ENCODE data around the gene TEX2.
A peak's percentile ranks its signal among the peaks of the same experiment; 100 is the strongest.
"Not testable (repeated sequence)": the region's sequence is repeated elsewhere in the genome, so short reads cannot be mapped to it uniquely, and the experiment has no call there.

The TEX2 gene

GRCh38 chr17:64223283-64223682, 39.8 kb downstream of the TEX2 start:
- H3K27ac Mint-ChIP-seq, result no peak overlapping the region
- no peak for DNase-seq (ENCODE audit: low spot score)
- H3K36me3 Mint-ChIP-seq (ENCODE audit: low read depth), result no peaks in the 10 kb centered on the region
- H3K4me3 Mint-ChIP-seq, result no peak overlapping the region
- H3K4me1 Mint-ChIP-seq (ENCODE audit: low read depth), result peaks cover 4% of the 10 kb centered on the region
- H3K9me3 Mint-ChIP-seq, result no peaks in the 10 kb centered on the region
- H3K27me3 Mint-ChIP-seq (ENCODE audit: low read depth), result no peaks in the 10 kb centered on the region

GRCh38 chr17:64221679-64222078, 41.4 kb downstream of the TEX2 start:
- no peak for DNase-seq (ENCODE audit: low spot score)
- Mint-ChIP-seq H3K4me1 (ENCODE audit: low read depth) (peaks cover 13% of the 10 kb centered on the region), H3K4me3 (no peak overlapping the region), H3K36me3 (ENCODE audit: low read depth) (no peaks in the 10 kb centered on the region), H3K9me3 (no peaks in the 10 kb centered on the region), H3K27me3 (ENCODE audit: low read depth) (no peaks in the 10 kb centered on the region), H3K27ac (no peak overlapping the region)

- H3K4me3 Mint-ChIP-seq; DNase-seq (ENCODE audit: low spot score); H3K27ac Mint-ChIP-seq; H3K36me3 Mint-ChIP-seq (ENCODE audit: low read depth); H3K9me3 Mint-ChIP-seq; H3K27me3 Mint-ChIP-seq (ENCODE audit: low read depth): not testable (repeated sequence)
- H3K4me1 Mint-ChIP-seq (ENCODE audit: low read depth), result peaks cover 13% of the 10 kb centered on the region
These were observed 42.5 kb downstream of the TEX2 start for GRCh38 chr17:64220604-64221003.

GRCh38 chr17:64219571-64219970, 43.5 kb downstream of the TEX2 start:
- no peak for DNase-seq (ENCODE audit: low spot score)
- Mint-ChIP-seq H3K4me1 (ENCODE audit: low read depth) (peaks cover 13% of the 10 kb centered on the region), H3K4me3 (no peak overlapping the region), H3K27ac (no peak overlapping the region), H3K9me3 (no peaks in the 10 kb centered on the region), H3K36me3 (ENCODE audit: low read depth) (no peaks in the 10 kb centered on the region), H3K27me3 (ENCODE audit: low read depth) (no peaks in the 10 kb centered on the region)

GRCh38 chr17:64218066-64218465, 45.0 kb downstream of the TEX2 start:
- H3K4me1 Mint-ChIP-seq (ENCODE audit: low read depth), result peaks cover 10% of the 10 kb centered on the region
- peak; percentile 39 for DNase-seq (ENCODE audit: low spot score)
- no peak overlapping the region for H3K27ac Mint-ChIP-seq

GRCh38 chr17:64217249-64217691, 45.8 kb downstream of the TEX2 start:
- Mint-ChIP-seq H3K36me3 (ENCODE audit: low read depth) (peaks cover 8% of the 10 kb centered on the region), H3K9me3 (no peaks in the 10 kb centered on the region), H3K4me3 (no peak overlapping the region), H3K27ac (no peak overlapping the region), H3K4me1 (ENCODE audit: low read depth) (peaks cover 11% of the 10 kb centered on the region), H3K27me3 (ENCODE audit: low read depth) (no peaks in the 10 kb centered on the region)
- no peak for DNase-seq (ENCODE audit: low spot score)

More at GRCh38 chr17:64218066-64218465, 45.0 kb downstream of the TEX2 start:
- Mint-ChIP-seq H3K27me3 (ENCODE audit: low read depth) (no peaks in the 10 kb centered on the region), H3K36me3 (ENCODE audit: low read depth) (peaks cover 6% of the 10 kb centered on the region), H3K4me3 (no peak overlapping the region), H3K9me3 (no peaks in the 10 kb centered on the region)

- Mint-ChIP-seq H3K36me3 (ENCODE audit: low read depth) (peaks cover 10% of the 10 kb centered on the region), H3K27ac (no peak overlapping the region), H3K4me1 (ENCODE audit: low read depth) (peaks cover 15% of the 10 kb centered on the region), H3K9me3 (no peaks in the 10 kb centered on the region), H3K4me3 (no peak overlapping the region), H3K27me3 (ENCODE audit: low read depth) (no peaks in the 10 kb centered on the region)
- no peak for DNase-seq (ENCODE audit: low spot score)
These were observed 46.5 kb downstream of the TEX2 start for GRCh38 chr17:64216338-64217248.

- H3K9me3 Mint-ChIP-seq, result no peaks in the 10 kb centered on the region
- DNase-seq (ENCODE audit: low spot score), result no peak
- no peaks in the 10 kb centered on the region for H3K27me3 Mint-ChIP-seq (ENCODE audit: low read depth)
- no peak overlapping the region for H3K4me3 Mint-ChIP-seq
- peaks cover 10% of the 10 kb centered on the region for H3K36me3 Mint-ChIP-seq (ENCODE audit: low read depth)
- no peak overlapping the region for H3K27ac Mint-ChIP-seq
- H3K4me1 Mint-ChIP-seq (ENCODE audit: low read depth), result peaks cover 15% of the 10 kb centered on the region
These were observed 47.1 kb downstream of the TEX2 start for GRCh38 chr17:64216000-64216337.

- Mint-ChIP-seq H3K4me3 (no peak overlapping the region), H3K9me3 (no peaks in the 10 kb centered on the region), H3K27me3 (ENCODE audit: low read depth) (no peaks in the 10 kb centered on the region), H3K36me3 (ENCODE audit: low read depth) (peaks cover 10% of the 10 kb centered on the region), H3K4me1 (ENCODE audit: low read depth) (peaks cover 15% of the 10 kb centered on the region), H3K27ac (no peak overlapping the region)
- no peak for DNase-seq (ENCODE audit: low spot score)
These were observed 48.1 kb downstream of the TEX2 start for GRCh38 chr17:64214950-64215349.

GRCh38 chr17:64213995-64214811, 48.9 kb downstream of the TEX2 start:
- no peaks in the 10 kb centered on the region for H3K27me3 Mint-ChIP-seq (ENCODE audit: low read depth)
- peaks cover 13% of the 10 kb centered on the region for H3K4me1 Mint-ChIP-seq (ENCODE audit: low read depth)
- H3K27ac Mint-ChIP-seq, result no peak overlapping the region
- DNase-seq (ENCODE audit: low spot score), result no peak
- H3K4me3 Mint-ChIP-seq, result no peak overlapping the region
- no peaks in the 10 kb centered on the region for H3K9me3 Mint-ChIP-seq
- peaks cover 10% of the 10 kb centered on the region for H3K36me3 Mint-ChIP-seq (ENCODE audit: low read depth)

- no peak for DNase-seq (ENCODE audit: low spot score)
- no peak overlapping the region for H3K27ac Mint-ChIP-seq
- H3K4me1 Mint-ChIP-seq (ENCODE audit: low read depth), result peaks cover 6% of the 10 kb centered on the region
- peaks cover 10% of the 10 kb centered on the region for H3K36me3 Mint-ChIP-seq (ENCODE audit: low read depth)
- no peak overlapping the region for H3K4me3 Mint-ChIP-seq
- no peaks in the 10 kb centered on the region for H3K27me3 Mint-ChIP-seq (ENCODE audit: low read depth)
- H3K9me3 Mint-ChIP-seq, result no peaks in the 10 kb centered on the region
These were observed 50.9 kb downstream of the TEX2 start for GRCh38 chr17:64212122-64212521.

- Mint-ChIP-seq H3K27ac (no peak overlapping the region), H3K9me3 (no peaks in the 10 kb centered on the region), H3K27me3 (ENCODE audit: low read depth) (no peaks in the 10 kb centered on the region), H3K4me3 (no peak overlapping the region), H3K4me1 (ENCODE audit: low read depth) (peaks cover 13% of the 10 kb centered on the region), H3K36me3 (ENCODE audit: low read depth) (peaks cover 13% of the 10 kb centered on the region)
- no peak for DNase-seq (ENCODE audit: low spot score)
These were observed 53.1 kb downstream of the TEX2 start for GRCh38 chr17:64209983-64210382.

GRCh38 chr17:64209356-64209941, 53.6 kb downstream of the TEX2 start:
- H3K4me1 Mint-ChIP-seq (ENCODE audit: low read depth), result peaks cover 13% of the 10 kb centered on the region
- H3K4me3 Mint-ChIP-seq, result no peak overlapping the region
- no peaks in the 10 kb centered on the region for H3K27me3 Mint-ChIP-seq (ENCODE audit: low read depth)
- H3K9me3 Mint-ChIP-seq, result no peaks in the 10 kb centered on the region
- no peak for DNase-seq (ENCODE audit: low spot score)
- H3K36me3 Mint-ChIP-seq (ENCODE audit: low read depth), result peaks cover 13% of the 10 kb centered on the region
- H3K27ac Mint-ChIP-seq, result no peak overlapping the region

GRCh38 chr17:64208656-64209055, 54.4 kb downstream of the TEX2 start:
- H3K4me3 Mint-ChIP-seq; DNase-seq (ENCODE audit: low spot score); H3K9me3 Mint-ChIP-seq; H3K27me3 Mint-ChIP-seq (ENCODE audit: low read depth); H3K27ac Mint-ChIP-seq: not testable (repeated sequence)
- Mint-ChIP-seq H3K4me1 (ENCODE audit: low read depth) (peaks cover 13% of the 10 kb centered on the region), H3K36me3 (ENCODE audit: low read depth) (peaks cover 13% of the 10 kb centered on the region)

Data from T-helper 2 cell treated with Interferon-gamma antibody and Interleukin-4, amounts not matched to agents 5 μg/mL and 100 μg/mL, for 36 hours (primary cell).